ENCODE data around the gene GREB1. TPM values are rescaled to one million over a fixed set of nuclear protein-coding genes. Genes with fewer than 3 reads are reported as not detected.

Gene GREB1
- polyA plus RNA-seq, 1 of the 3 experiments (the other 2 are of a cell fraction), result 2.9 TPM

DNA sequence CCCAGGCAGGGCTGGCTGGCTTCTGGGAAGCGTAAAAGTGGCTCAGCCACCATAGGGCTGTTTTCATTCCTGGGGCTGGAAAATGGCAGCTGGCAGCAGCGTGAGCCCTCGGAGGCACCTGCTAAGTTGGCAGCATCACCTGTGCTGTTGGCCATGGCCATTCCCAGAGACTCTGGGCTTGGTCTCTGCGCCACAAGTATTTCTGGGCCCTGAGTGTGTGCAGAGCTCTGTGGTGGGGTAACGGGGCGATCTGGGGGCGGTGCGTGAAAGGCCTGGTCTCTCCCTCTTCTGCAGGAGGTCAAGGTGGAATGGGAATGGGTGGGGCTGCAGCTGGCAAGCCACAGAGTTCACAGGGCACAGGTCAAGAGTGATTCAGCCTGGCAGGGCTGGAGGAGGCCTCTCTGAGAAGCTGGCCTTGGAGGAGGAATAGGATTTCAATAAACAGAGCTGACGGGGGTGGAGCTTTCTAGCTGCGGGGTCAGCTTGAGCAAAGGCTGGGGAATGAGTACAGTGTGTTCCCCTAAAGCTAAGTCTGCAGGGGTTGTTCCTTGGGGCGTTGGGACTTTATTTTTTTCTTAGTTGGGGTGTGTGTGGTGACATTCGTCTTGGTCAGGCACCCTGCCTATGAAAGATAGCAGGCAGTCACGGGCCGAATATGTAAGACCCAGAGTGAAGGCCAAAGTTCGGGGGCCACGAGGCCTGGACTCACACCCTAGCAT is 146.5 kb downstream of the GREB1 start:
- Histone ChIP-seq H3K27ac (ENCODE audit: low read depth in 2 of 2, low read length in 1 of 2) (peak overlapping the region in 1 of 2 experiments; percentile 11; a peak in 1 of 4 replicates), H3K9ac (no peak overlapping the region), H3K4me3 (ENCODE audit: low read depth in 2 of 2, low read length in 1 of 2) (no peak overlapping the region), H3K9me3 (no peaks in the 10 kb centered on the region), H3K9me2 (no peaks in the 10 kb centered on the region), H3K4me2 (no peak overlapping the region), H3K27me3 (ENCODE audit: insufficient read depth) (peaks cover 14% of the 10 kb centered on the region; the same call in 1 of the 2 replicates), H3K4me1 (ENCODE audit: control insufficient read depth in 1 of 2, insufficient read depth in 2 of 2, low read depth in 1 of 2, low read length in 1 of 2) (peaks cover 0 to 19% of the 10 kb centered on the region in 2 experiments; a peak in 1 of 4 replicates), H2AFZ (ENCODE audit: low read depth) (no peak overlapping the region), H3K79me2 (ENCODE audit: insufficient read depth) (no peaks in the 10 kb centered on the region), H3F3A (replicated peaks; ENCODE audit: insufficient read depth) (no peaks in the 10 kb centered on the region), H4K20me1 (ENCODE audit: insufficient read depth) (no peaks in the 10 kb centered on the region), H3K36me3 (replicated peaks in 1 of 2; ENCODE audit: control insufficient read depth in 1 of 2, insufficient read depth in 2 of 2, low read length in 1 of 2) (no peaks in the 10 kb centered on the region)
- 73% methylated on average over 13 of the region's 16 CpGs for WGBS (ENCODE audit: low lambda C conversion rate)
- DNase-seq, result no peak
- no peak for TF ChIP-seq NRF1 (IDR thresholded peaks at IDR 0.05; ENCODE audit: low read depth, low read length)
- no peak for TF ChIP-seq MAX (IDR thresholded peaks at IDR 0.05; ENCODE audit: low read depth)
- TF ChIP-seq PBX3 (IDR thresholded peaks at IDR 0.05), result no peak
- TF ChIP-seq, protein P1, sequence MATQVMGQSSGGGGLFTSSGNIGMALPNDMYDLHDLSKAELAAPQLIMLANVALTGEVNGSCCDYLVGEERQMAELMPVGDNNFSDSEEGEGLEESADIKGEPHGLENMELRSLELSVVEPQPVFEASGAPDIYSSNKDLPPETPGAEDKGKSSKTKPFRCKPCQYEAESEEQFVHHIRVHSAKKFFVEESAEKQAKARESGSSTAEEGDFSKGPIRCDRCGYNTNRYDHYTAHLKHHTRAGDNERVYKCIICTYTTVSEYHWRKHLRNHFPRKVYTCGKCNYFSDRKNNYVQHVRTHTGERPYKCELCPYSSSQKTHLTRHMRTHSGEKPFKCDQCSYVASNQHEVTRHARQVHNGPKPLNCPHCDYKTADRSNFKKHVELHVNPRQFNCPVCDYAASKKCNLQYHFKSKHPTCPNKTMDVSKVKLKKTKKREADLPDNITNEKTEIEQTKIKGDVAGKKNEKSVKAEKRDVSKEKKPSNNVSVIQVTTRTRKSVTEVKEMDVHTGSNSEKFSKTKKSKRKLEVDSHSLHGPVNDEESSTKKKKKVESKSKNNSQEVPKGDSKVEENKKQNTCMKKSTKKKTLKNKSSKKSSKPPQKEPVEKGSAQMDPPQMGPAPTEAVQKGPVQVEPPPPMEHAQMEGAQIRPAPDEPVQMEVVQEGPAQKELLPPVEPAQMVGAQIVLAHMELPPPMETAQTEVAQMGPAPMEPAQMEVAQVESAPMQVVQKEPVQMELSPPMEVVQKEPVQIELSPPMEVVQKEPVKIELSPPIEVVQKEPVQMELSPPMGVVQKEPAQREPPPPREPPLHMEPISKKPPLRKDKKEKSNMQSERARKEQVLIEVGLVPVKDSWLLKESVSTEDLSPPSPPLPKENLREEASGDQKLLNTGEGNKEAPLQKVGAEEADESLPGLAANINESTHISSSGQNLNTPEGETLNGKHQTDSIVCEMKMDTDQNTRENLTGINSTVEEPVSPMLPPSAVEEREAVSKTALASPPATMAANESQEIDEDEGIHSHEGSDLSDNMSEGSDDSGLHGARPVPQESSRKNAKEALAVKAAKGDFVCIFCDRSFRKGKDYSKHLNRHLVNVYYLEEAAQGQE (IDR thresholded peaks at IDR 0.05; ENCODE audit: low read depth, low read length), result no peak
- TF ChIP-seq RXRA (IDR thresholded peaks at IDR 0.05; ENCODE audit: borderline replicate concordance, low read depth), result no peak
- TF ChIP-seq JUND (IDR thresholded peaks at IDR 0.05), result no peak
- POLR2A ChIA-PET, result interaction anchor here (0.8 kb wide), 1 partner anchor 110 kb away, joined by 3 read pairs; no protein-coding TSS in a partner anchor
- CTCF ChIA-PET, result interaction anchor here (0.8 to 31.9 kb wide), 25 partner anchors 8 to 548 kb away, joined by 3 to 886 read pairs (median 6); partner anchors contain the start of genes LPIN1 and NTSR2

DNA sequence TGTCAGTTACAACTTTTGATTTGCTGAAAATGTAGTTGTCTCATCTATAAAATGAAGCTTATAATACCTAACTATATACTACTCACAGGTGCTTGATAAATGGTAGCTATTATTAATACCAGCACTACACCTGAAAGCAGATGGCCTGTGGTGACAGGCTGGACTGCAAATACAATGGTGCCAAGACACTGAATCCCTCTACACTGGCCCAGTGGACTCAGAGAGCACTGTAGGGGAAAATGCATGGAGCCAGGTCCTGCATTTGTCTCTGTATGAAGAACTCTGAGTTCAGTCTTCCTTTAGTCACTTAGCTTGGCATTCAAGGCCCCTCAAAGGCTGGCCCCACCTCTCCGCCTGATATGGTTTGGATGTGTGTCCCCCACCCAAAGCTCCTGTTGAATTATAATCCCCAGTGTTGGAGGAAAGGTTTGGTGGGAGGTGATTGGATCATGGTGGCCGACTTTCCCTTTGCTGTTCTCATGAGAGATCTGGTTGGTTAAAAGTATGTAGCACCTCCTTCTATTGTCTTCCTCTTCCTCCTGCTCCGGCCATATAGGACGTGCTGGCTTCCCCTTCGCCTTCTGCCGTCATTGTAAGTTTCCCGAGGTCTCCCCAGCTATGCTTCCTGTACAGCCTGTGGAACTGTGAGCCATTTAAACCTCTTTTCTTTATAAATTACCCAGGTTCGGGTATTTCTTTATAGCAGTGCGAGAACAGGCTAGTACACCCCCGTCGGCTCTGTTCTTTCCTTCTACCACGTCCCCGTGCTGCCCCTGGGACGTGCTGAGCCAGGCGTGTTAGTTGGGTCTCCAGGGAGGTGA is 147.3 kb downstream of the GREB1 start:
- CTCF ChIA-PET, result interaction anchor here (0.5 to 31.9 kb wide), 43 partner anchors 9 to 1018 kb away, joined by 3 to 886 read pairs (median 5); partner anchors contain the start of gene LPIN1
- peaks cover 0 to 19% of the 10 kb centered on the region in 2 experiments; a peak in 1 of 4 replicates for H3K4me1 ChIP-seq (ENCODE audit: control insufficient read depth in 1 of 2, insufficient read depth in 2 of 2, low read depth in 1 of 2, low read length in 1 of 2)
- H3K4me2 ChIP-seq, result no peak overlapping the region
- no peak for DNase-seq
- POLR2A ChIA-PET, result interaction anchor here (0.8 kb wide), 1 partner anchor 109 kb away, joined by 3 read pairs; no protein-coding TSS in a partner anchor
- no peaks in the 10 kb centered on the region for H3K79me2 ChIP-seq (ENCODE audit: insufficient read depth)
- no peak overlapping the region for H2AFZ ChIP-seq (ENCODE audit: low read depth)
- H4K20me1 ChIP-seq (ENCODE audit: insufficient read depth), result no peaks in the 10 kb centered on the region
- no peak overlapping the region for H3K9ac ChIP-seq
- no peaks in the 10 kb centered on the region for H3K36me3 ChIP-seq (replicated peaks in 1 of 2; ENCODE audit: control insufficient read depth in 1 of 2, insufficient read depth in 2 of 2, low read length in 1 of 2)
- H3K4me3 ChIP-seq (ENCODE audit: low read depth in 2 of 2, low read length in 1 of 2), result no peak overlapping the region
- no peaks in the 10 kb centered on the region for H3K9me3 ChIP-seq
- whole genome bisulfite sequencing (ENCODE audit: low lambda C conversion rate), result 85% methylated on average over 15 of the region's 15 CpGs
- no peak overlapping the region for H3K27ac ChIP-seq (ENCODE audit: low read depth in 2 of 2, low read length in 1 of 2)
- H3K9me2 ChIP-seq, result no peaks in the 10 kb centered on the region
- no peaks in the 10 kb centered on the region for H3F3A ChIP-seq (replicated peaks; ENCODE audit: insufficient read depth)
- peaks cover 14% of the 10 kb centered on the region; the same call in 1 of the 2 replicates for H3K27me3 ChIP-seq (ENCODE audit: insufficient read depth)
- TF ChIP-seq MEF2A (IDR thresholded peaks at IDR 0.05; ENCODE audit: borderline replicate concordance, low read depth), result no peak
- no peak for TF ChIP-seq PBX3 (IDR thresholded peaks at IDR 0.05)
- no peak for TF ChIP-seq MAX (IDR thresholded peaks at IDR 0.05; ENCODE audit: low read depth)
- no peak for TF ChIP-seq FOSL2 (IDR thresholded peaks at IDR 0.05; ENCODE audit: borderline replicate concordance, low read depth)
- TF ChIP-seq USF2 (IDR thresholded peaks at IDR 0.05; ENCODE audit: borderline replicate concordance, low read depth, low read length), result no peak
- no peak for TF ChIP-seq FOXJ3 (CRISPR knock-in tag; IDR thresholded peaks at IDR 0.05)
- TF ChIP-seq ELF1 (IDR thresholded peaks at IDR 0.05), result no peak
- no peak for TF ChIP-seq CHD2 (IDR thresholded peaks at IDR 0.05; ENCODE audit: low read length, partially characterized antibody)
- TF ChIP-seq TCF12 (IDR thresholded peaks at IDR 0.05), result no peak
- TF ChIP-seq, protein P2, sequence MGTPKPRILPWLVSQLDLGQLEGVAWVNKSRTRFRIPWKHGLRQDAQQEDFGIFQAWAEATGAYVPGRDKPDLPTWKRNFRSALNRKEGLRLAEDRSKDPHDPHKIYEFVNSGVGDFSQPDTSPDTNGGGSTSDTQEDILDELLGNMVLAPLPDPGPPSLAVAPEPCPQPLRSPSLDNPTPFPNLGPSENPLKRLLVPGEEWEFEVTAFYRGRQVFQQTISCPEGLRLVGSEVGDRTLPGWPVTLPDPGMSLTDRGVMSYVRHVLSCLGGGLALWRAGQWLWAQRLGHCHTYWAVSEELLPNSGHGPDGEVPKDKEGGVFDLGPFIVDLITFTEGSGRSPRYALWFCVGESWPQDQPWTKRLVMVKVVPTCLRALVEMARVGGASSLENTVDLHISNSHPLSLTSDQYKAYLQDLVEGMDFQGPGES (IDR thresholded peaks at IDR 0.05; ENCODE audit: low read depth, low read length), result no peak
- TF ChIP-seq MXI1 (IDR thresholded peaks at IDR 0.05; ENCODE audit: low read depth, low read length), result no peak
